ENCODE data around the gene CD52.
A peak's percentile ranks its signal among the peaks of the same experiment; 100 is the strongest.

CD52 gene

DNA sequence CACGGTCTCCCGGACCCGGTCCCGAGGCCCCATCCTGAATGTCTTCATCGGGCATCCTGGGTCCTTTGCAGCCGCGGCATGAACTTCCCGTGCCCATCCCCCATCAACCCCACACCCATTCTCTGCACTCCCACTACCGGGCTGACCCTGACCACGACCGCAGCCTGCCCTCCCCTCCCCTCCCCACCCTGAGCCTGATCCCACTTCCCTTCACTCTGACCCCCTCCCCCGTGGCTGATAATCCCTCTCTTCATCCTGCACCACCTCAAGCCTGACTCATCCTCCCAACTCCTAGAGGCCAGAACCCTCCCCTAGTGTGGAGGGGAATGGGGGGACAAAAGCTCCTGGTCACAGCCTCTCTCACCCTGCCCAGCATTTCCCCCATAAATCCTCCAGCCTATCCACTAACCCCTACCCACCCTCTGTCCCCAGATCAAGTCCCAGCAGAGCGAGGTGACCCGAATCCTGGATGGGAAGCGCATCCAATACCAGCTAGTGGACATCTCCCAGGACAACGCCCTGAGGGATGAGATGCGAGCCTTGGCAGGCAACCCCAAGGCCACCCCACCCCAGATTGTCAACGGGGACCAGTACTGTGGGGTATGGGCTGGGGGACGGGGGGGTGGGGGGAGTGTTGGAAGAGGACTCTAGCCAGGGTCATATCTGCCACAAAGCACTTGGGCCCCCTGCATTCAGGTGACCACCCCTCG lies 37.3 kb upstream of the CD52 start:
- peaks cover 4 to 60% of the 10 kb centered on the region in 2 experiments; a peak in 1 of 3 replicates for H3K36me3 ChIP-seq (ENCODE audit: control insufficient read depth in 2 of 2, insufficient read depth in 1 of 2, low read length in 2 of 2)
- no peaks in the 10 kb centered on the region for H3K9me3 ChIP-seq (ENCODE audit: control insufficient read depth, insufficient read depth, low read depth, low read length)
- ChIA-PET POLR2A (interaction anchor here (0.5 to 1.8 kb wide), 3 partner anchors 41 to 152 kb away, joined by 3 to 6 read pairs (median 6); partner anchors contain the start of gene DHDDS), CTCF (interaction anchor here (0.5 to 3.6 kb wide), 14 partner anchors 17 to 175 kb away, joined by 3 to 30 read pairs (median 3); partner anchors contain the start of gene CATSPER4)
- H3K27ac ChIP-seq (ENCODE audit: extremely low read depth, low read depth, low read length), result no peak overlapping the region
- H3K4me1 ChIP-seq (ENCODE audit: control insufficient read depth, insufficient read depth, low read length), result 0 out of 2 replicates have a peak, but pooled peaks cover 3% of the 10 kb centered on the region
- peak overlapping the region; percentile 63 for H3K4me3 ChIP-seq (ENCODE audit: low read depth, low read length)
- TF ChIP-seq ZFP69B (tag by site-specific recombination; IDR thresholded peaks at IDR 0.05) (peak; percentile 12; the same call in 1 of the 2 replicates), RBAK (tag by site-specific recombination; IDR thresholded peaks at IDR 0.05) (no peak), ZNF48 (tag by site-specific recombination; IDR thresholded peaks at IDR 0.05) (no peak), ZNF596 (tag by site-specific recombination; IDR thresholded peaks at IDR 0.05) (no peak), ZNF221 (tag by site-specific recombination; IDR thresholded peaks at IDR 0.05; ENCODE audit: borderline replicate concordance) (no peak), BCL6B (tag by site-specific recombination; IDR thresholded peaks at IDR 0.05) (no peak), ZNF514 (tag by site-specific recombination; IDR thresholded peaks at IDR 0.05) (no peak), SCRT1 (tag by site-specific recombination; IDR thresholded peaks at IDR 0.05; ENCODE audit: borderline replicate concordance) (no peak), SP7 (tag by site-specific recombination; IDR thresholded peaks at IDR 0.05) (peak; percentile 37; the same call in 1 of the 2 replicates), SETDB1 (IDR thresholded peaks at IDR 0.05; ENCODE audit: insufficient read length, low read length) (no peak), GLIS2 (tag by site-specific recombination; IDR thresholded peaks at IDR 0.05) (0 out of 2 replicates have a peak, but pooled peaks have one; percentile 20), ZNF280C (tag by site-specific recombination; IDR thresholded peaks at IDR 0.05) (no peak), OSR2 (tag by site-specific recombination; IDR thresholded peaks at IDR 0.05) (no peak), ZFP41 (tag by site-specific recombination; IDR thresholded peaks at IDR 0.05; ENCODE audit: borderline replicate concordance) (no peak), ZBTB17 (tag by site-specific recombination; IDR thresholded peaks at IDR 0.05) (no peak; the same call in 1 of the 2 replicates), ZNF571 (tag by site-specific recombination; IDR thresholded peaks at IDR 0.05) (no peak), KLF17 (tag by site-specific recombination; IDR thresholded peaks at IDR 0.05) (peak; percentile 58; the same call in 1 of the 2 replicates), ZNF121 (tag by site-specific recombination; IDR thresholded peaks at IDR 0.05) (no peak), ZNF302 (tag by site-specific recombination; IDR thresholded peaks at IDR 0.05; ENCODE audit: low read depth) (no peak), ZEB2 (tag by site-specific recombination; IDR thresholded peaks at IDR 0.05) (peak; percentile 7; the same call in 1 of the 2 replicates), ZNF555 (tag by site-specific recombination; conservative IDR thresholded peaks at IDR 0.05) (no peak), ZNF791 (tag by site-specific recombination; IDR thresholded peaks at IDR 0.05) (no peak), ZNF311 (tag by site-specific recombination; IDR thresholded peaks at IDR 0.05; ENCODE audit: borderline replicate concordance) (no peak), ZNF701 (tag by site-specific recombination; IDR thresholded peaks at IDR 0.05) (no peak), ZNF837 (tag by site-specific recombination; IDR thresholded peaks at IDR 0.05) (0 out of 2 replicates have a peak, but pooled peaks have one; percentile 48), GLIS1 (tag by site-specific recombination; IDR thresholded peaks at IDR 0.05) (peak; percentile 42), ZNF558 (tag by site-specific recombination; IDR thresholded peaks at IDR 0.05) (no peak), ZNF830 (tag by site-specific recombination; IDR thresholded peaks at IDR 0.05; ENCODE audit: low read depth) (no peak), ZNF426 (tag by site-specific recombination; IDR thresholded peaks at IDR 0.05) (no peak)
- TF ChIP-seq, protein P1, sequence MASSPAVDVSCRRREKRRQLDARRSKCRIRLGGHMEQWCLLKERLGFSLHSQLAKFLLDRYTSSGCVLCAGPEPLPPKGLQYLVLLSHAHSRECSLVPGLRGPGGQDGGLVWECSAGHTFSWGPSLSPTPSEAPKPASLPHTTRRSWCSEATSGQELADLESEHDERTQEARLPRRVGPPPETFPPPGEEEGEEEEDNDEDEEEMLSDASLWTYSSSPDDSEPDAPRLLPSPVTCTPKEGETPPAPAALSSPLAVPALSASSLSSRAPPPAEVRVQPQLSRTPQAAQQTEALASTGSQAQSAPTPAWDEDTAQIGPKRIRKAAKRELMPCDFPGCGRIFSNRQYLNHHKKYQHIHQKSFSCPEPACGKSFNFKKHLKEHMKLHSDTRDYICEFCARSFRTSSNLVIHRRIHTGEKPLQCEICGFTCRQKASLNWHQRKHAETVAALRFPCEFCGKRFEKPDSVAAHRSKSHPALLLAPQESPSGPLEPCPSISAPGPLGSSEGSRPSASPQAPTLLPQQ (tag by site-specific recombination; IDR thresholded peaks at IDR 0.05), result no peak
- TF ChIP-seq, protein P2, sequence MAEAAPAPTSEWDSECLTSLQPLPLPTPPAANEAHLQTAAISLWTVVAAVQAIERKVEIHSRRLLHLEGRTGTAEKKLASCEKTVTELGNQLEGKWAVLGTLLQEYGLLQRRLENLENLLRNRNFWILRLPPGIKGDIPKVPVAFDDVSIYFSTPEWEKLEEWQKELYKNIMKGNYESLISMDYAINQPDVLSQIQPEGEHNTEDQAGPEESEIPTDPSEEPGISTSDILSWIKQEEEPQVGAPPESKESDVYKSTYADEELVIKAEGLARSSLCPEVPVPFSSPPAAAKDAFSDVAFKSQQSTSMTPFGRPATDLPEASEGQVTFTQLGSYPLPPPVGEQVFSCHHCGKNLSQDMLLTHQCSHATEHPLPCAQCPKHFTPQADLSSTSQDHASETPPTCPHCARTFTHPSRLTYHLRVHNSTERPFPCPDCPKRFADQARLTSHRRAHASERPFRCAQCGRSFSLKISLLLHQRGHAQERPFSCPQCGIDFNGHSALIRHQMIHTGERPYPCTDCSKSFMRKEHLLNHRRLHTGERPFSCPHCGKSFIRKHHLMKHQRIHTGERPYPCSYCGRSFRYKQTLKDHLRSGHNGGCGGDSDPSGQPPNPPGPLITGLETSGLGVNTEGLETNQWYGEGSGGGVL (tag by site-specific recombination; IDR thresholded peaks at IDR 0.05), result peak; percentile 97

Data from HEK293 (cell line).